Endothelial cell of hepatic sinusoid (primary cell): ENCODE measurements around the gene RIPOR3.
"Not testable (repeated sequence)": the region's sequence is repeated elsewhere in the genome, so short reads cannot be mapped to it uniquely, and the experiment has no call there.

ENCODE experiments used
- in situ Hi-C: cut with HindIII; loops from 2 replicates; pipeline ENCODE4 v1.10.0; 2017; ENCODE audit warnings: low sequenced_read_pairs

The RIPOR3 gene

DNA sequence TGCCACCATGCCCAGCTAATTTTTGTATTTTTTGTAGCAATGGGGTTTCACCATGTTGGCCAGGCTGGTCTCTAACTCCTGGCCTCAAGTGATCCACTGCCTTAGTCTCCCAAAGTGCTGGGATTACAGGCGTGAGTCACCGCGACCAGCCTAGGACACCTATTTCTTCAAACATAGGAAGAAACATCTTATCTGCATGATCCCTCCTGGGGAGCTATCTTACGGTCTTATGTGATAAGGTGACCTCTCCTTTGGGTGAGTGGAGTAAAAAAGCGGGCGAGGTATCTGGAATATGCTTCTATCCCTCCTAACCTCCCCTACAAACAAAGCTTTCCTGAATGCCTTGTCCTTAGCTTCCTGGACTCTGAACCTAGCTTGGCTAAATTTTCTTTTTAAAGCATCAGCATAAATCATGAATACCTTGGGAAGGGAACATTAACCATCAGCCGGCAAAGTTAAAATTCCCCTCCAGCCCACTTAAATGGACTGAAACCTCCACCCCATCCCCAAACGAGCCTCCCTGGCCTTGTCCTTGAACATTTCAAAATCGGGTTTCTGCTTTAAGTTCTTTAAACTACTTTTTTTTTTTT, 24.5 kb downstream of the RIPOR3 start:
- in situ Hi-C loops, result loop anchor here (5.0 kb wide), 2 partner anchors 45 to 50 kb away; no protein-coding TSS in a partner anchor

DNA sequence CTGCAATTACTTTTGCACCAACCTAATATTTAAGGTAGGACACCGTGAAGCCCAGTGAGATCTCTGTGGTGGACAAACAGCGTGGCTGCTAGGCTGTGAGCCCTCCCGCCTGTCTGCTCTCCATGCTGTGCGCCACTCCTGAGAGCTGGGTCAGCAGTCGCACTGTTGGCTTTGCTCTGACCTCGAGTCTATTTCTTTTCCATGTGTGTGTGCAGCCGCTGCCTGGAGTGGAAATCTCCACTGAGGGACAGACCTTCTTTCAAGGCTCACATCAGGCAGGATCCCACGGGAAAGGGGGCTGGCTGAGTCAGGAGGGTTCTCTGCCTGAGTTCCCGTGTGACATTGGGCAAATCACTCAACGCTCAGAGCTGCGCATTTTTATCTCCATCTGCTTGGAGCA, 27.1 kb downstream of the RIPOR3 start:
- in situ Hi-C loops, result no loop called here

DNA sequence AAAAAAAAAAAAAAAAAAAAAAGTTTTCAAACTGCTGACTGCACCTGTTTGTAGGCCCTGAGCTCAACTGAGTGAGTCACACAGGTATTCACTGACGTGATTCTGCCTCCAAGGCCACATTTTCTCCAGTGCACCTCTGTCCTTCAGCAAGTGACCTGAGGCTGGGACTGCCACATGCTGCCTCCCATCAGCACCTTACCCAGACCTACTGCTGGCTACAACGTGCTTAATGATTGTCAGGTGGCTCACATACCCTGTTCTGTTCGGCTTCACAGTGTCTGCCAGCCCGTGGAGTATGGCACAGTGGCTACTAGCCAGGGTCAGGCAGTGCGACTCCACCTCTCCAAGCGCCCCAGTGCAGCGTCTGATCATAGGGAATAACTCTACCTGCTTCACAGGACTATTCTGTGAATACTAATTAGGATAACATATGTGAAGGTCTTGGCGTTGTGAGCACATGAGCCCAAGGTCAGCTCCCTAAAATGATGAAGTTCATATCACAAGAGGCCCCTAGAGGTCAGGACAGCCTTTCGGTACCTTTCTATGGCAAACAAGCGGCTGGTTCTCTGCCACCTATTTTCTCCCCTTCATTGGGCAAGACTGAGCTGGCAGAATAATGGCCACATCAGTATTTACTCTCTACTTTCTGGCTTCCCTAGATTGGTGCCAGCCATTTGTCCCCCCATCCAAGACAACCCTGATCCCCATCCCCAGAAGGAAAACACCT, 28.1 kb downstream of the RIPOR3 start:
- in situ Hi-C loops, result no loop called here

DNA sequence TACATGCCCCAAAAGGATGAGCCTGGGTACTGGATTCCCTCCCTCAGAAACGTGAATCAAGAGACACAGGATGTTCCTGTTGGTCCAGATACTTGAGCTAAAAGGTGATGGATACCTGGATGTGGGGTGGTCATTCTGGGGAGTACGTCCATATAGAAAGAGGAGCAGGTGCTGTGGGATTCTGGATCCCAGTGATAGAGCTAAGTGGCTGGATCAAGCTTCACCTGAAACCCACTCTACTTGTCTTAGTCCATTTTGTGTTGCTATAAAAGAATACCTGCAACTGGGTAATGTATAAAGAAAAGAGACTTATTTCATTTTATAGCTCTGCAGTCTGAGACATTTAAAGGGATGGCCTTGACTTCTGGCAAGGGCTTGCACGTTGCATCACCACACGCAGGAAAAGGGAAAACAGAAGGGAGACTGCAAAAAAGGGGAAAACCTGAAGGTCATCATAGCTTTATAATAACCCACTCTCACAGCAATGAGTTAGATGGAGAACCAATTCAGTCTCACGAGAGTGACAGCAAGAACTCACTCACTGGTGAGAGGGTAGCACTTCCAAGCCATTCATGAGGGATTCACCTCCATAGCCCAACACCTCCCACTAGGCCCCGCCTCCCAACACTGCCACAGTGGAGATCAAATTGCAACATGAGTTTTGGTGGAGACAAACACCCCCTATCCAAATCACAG, 31.2 kb downstream of the RIPOR3 start:
- in situ Hi-C loops, result no loop called here

DNA sequence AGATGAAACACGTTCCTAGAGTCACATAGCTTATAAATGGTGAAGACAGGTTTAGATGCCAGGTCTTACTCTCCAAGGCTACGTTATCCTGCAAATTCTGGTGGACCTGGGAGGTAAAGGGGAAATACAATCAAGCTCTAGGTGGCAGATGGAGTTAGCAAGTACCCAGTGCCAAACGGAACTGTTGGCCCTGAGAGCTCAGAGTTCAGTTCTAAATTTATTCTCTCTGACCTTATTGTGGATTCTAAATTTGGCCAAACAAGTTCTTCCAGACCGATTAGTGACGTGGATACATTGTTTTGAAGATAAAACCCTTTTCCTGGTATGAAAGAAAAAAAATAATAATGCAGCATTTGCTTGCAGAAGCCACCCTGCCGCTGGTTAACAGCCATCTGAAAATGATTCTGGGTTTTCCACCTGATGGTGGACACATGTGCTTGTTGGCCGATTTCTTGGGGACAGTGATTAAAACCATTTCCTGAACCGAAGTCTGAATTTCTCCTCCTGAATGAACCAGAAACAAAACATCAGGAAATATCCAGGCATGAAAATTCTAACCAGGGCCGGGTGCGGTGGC, 32.5 kb downstream of the RIPOR3 start:
- in situ Hi-C loops, result no loop called here

DNA sequence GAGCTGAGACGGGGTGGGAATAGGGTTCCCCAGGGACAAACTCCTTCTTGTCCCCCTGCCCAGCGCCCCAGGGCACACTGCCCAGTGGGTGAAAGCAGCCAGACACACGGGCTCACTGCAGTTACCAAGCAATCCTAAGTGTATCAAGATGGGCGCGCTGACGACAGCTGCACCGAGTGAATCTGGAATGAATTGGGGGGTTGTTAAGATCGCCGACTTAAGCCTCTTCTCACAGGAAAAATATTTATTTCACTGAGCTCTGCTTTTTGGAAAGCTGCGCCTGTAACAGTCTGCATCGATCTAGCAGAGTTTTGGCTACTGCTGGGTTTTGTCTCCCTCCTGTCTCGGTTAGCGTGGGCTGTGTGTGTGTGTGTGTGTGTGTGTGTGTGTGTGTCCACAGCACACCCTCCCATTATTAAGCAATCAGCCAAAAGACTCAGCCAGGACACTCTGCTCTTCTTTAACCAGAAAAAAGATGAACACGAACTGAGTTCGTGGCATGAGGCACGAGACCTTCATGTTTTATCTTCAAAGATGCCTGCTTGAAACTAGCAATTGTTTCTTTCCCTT, 35.9 kb downstream of the RIPOR3 start:
- in situ Hi-C loops, result no loop called here

DNA sequence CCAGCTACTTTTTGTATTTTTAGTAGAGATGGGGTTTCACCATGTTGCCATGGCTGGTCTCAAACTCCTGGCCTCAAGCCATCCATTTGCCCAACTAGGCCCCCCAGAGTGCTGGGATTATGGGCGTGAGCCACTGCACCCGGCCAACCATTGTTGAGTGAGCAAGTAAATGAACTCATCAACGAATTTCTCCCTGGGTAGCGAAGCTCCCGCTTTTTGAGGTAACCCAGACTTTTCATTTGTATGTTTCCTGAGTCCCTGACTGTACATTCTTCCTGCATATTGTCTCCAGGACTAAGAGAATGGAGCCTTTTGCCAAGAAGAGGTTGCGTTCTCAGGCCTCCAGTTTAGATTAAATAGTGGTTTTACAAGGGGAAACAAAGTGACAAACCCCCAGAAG, 36.4 kb downstream of the RIPOR3 start:
- in situ Hi-C loops, result no loop called here

DNA sequence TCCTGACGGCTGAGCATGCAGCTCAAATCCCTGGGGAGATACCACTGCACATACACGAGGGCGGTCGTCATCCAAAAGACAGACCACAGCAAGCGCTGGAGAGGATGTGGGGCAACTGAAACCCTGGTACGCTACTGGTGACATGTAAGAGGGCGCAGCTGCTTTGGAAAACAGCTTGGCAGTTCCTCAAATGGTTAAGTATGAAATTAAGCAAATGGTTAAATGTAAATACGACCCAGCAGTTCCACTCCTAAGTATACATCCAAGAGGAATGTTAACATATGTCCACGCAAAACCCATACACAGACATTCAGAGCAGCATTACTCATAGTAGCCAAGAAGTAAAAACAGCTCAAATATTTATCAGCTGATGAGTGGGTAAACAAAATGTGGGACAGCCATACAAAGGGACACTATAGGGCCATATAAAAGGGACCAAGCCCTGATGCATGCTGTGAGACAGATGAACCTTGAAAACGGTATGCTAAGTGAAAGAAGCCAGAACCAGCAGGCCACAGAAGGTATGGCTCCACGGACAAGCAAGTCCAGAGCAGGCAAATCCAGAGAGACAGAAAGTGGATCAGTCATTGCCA, 38.5 kb downstream of the RIPOR3 start:
- in situ Hi-C loops, result no loop called here

DNA sequence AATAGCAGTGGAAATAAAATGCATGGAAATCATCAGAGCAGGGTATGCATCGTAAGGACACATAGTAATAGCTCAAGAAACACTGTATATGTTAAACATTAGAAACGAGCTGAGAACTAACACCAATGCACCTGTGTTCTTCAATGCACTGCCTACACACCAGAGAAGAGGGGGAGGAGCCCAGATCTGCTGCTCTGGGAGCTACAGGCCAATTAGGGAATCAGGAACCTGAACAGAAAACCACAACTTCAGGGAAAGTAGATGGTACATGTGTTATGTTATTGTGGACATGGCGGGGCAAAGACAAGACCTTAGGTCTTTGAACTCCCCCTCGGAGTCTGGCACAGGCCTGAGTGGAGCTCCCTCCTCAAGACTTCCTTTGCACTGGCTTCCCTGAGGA, 39.7 kb downstream of the RIPOR3 start:
- in situ Hi-C loops, result no loop called here

DNA sequence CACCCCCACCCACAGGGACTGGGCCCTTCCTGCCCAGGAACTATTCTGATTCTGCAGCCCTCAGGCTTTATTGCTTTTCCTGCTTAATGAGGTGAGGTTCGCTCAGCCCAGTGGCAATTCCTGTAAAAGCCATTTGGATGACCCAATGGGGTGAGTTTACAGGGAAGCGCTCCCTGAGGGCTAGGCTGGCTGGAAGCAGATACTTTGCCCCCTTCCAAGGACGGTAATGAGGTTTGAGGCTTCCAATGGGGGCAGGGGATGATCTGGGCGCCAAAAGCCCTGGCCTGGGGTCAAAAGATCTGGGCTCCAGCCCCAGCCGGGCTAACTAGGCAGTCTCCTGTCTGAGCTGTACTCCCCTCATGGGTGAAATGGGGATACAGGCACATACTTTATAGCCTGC, 41.8 kb downstream of the RIPOR3 start:
- in situ Hi-C loops, result loop anchor here (10.0 kb wide), 1 partner anchor 45 kb away; the partner anchor contains the start of gene RIPOR3

DNA sequence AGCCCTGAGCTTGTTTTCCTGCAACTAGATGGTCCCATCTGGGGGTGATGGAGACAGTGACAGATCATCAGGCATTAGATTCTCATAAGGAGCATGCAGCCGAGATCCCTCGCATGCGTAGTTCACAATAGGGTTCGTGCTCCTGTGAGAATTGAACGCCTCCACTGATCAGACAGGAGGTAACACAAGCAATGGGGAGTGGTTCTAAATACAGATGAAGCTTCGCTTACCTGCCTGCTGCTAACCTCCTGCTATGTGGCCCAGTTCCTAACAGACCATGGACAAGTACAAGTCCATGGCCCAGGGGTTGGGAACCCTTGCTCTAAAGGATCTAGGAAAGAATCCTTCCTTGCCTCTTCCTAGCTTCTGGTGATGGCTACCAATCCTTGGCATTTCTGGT, 42.7 kb downstream of the RIPOR3 start:
- in situ Hi-C loops, result loop anchor here (10.0 kb wide), 1 partner anchor 46 kb away; the partner anchor contains the start of gene RIPOR3

DNA sequence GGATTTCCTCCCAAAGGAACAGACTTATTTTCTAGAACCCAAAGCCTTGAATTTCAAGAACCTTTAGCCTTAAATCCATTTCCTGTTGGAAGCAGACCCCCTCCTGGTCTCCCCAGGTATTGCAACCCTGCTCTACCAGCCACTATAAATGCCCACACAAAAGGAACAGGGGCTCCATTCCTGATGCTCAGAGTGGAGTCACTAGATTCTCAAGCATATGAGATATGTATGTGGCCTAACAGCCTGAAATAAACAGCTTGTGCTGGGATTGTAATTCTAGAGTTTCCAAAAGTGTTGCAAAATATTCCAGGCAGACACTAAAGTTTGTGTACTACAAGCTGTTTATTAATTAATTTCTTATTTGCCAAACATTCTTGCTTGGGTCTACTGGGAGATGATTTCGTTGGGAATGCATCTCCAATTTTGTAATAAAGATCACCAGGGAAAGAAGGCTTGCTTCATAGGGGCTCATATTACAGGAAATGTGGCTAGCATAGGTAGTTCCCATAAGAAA, 44.8 kb downstream of the RIPOR3 start:
- in situ Hi-C loops, result loop anchor here (10.0 kb wide), 1 partner anchor 48 kb away; the partner anchor contains the start of gene RIPOR3

DNA sequence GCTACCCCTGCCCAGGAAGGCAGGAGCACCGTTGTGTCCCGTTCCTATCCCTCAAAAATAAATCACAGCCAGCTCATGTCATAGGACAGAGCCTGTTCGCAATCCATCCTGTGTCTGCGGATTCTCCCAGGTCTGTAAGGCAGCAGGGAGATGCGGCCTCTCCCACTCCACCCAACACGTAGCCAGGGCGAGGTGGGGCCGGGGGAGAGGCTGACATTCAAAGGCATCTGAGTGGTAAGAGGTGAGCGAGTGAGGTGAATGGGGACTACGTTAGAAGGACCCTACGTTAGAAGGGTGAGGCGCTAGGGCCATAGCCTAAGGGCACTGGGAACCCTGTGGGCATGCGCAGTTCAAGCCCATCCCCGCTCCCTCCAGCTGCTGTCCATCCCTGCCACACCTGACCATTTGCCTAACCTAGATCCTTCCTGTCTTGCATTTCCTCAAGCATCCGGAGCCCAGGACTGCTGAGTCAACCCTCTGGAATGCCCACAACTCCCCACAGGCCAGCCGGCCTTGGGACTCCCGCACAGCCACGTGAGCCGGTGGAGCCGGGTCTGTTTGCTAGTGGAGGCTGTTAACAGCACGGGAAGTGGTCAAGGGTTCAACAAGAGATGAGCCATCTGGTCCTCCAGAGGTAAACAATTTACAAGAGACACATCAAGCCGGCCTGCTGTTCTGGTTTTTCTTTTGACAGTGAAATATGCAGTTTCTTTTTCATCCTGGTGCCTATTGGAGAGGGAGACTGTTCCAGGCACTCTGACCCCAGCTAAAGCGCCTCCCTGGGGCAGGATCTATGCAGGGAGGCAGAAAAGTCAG, 45.9 kb downstream of the RIPOR3 start:
- in situ Hi-C loops, result loop anchor here (10.0 kb wide), 1 partner anchor 49 kb away; the partner anchor contains the start of gene RIPOR3

DNA sequence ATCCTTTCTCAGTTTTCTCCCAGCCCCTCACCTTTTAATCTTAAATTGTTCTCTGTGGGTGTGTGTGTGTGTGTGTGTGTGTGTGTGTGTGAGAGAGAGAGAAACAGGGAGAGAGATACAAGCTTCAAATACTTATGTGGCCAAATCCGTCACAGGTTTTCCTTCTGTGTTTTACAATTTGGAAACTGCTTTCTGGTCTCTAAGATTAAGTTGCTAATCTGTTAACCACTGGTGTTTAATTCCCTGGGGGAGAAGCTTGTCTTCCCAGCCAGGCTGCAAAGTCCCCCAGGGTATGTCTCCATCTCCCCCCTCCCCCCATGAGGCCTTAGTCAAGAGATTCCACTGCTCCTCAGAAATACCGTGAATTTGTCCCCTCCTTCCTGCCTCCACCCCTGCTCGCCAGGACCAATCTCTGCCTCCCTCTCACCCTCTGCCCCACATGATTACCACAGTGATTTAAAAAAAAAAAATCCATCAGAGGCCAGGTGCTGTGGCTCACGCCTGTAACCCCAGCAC, 49.0 kb downstream of the RIPOR3 start:
- in situ Hi-C loops, result loop anchor here (10.0 kb wide), 1 partner anchor 52 kb away; the partner anchor contains the start of gene RIPOR3

DNA sequence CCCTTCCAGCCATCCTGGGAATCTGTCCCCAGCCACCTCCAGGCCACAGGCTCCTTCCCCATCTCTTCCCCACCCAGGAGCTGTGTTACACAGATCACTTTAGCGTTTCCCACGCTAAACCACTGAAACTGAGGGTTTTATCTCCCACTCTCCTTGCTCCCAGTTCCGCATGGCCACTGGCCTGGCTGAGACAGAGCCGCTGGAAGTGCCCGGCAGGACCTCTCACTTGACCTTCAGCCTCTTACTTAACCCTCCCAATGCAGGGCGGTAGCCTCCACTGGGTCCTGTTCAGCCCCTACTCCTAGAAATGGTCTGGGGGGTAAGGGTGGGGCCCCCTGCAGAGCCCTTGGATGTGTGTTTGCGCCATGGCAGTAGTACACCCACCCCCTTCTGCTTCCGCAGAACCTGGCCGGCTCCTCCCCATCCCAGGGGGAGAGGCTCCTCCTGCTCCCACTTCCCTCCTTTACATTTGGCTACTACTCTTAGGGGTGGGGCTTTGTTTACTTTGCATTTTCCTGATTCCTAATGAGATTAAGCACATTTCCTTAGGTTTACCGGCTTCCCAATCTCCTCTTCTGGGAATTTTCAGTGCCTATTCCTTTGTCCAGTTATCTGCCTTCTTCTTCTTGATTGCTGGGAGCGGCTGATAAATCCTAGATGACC, 49.6 kb downstream of the RIPOR3 start:
- in situ Hi-C loops, result loop anchor here (10.0 kb wide), 1 partner anchor 53 kb away; the partner anchor contains the start of gene RIPOR3

DNA sequence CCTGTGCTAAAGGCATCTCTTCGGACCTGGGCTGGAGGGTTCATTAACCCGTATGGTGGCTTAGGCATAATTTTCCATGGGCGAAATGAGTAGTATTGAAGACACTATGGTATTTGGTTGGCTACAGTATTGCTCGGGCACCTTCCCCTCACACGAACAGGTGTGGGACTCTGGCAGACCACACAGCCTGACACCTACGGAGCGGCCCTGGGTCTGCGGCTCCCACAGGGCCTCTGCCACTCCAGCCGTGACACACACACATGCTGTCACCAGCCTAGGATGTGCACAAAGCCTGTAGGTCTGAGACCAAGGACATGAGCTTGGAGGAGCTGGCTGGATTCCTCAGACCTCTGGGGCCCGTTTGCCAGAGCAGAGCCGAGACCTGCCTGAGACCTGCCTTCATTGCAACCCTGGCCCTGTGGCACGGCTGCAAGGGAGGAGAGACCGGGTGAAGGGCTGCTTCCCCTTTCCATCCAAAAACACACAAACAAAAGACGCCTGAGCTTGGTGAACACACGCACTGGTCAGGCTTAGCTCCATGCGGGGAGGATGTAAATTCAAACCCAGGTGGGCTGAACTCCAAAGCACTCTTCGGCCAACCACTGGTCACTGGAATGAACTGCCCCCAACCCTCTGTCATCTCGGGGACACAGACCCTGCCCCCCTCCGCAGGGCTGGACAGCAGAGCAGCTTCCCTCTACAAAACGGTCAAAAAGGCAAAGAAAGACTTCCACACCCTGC, 51.2 kb downstream of the RIPOR3 start:
- in situ Hi-C loops, result loop anchor here (10.0 kb wide), 1 partner anchor 55 kb away; the partner anchor contains the start of gene RIPOR3

DNA sequence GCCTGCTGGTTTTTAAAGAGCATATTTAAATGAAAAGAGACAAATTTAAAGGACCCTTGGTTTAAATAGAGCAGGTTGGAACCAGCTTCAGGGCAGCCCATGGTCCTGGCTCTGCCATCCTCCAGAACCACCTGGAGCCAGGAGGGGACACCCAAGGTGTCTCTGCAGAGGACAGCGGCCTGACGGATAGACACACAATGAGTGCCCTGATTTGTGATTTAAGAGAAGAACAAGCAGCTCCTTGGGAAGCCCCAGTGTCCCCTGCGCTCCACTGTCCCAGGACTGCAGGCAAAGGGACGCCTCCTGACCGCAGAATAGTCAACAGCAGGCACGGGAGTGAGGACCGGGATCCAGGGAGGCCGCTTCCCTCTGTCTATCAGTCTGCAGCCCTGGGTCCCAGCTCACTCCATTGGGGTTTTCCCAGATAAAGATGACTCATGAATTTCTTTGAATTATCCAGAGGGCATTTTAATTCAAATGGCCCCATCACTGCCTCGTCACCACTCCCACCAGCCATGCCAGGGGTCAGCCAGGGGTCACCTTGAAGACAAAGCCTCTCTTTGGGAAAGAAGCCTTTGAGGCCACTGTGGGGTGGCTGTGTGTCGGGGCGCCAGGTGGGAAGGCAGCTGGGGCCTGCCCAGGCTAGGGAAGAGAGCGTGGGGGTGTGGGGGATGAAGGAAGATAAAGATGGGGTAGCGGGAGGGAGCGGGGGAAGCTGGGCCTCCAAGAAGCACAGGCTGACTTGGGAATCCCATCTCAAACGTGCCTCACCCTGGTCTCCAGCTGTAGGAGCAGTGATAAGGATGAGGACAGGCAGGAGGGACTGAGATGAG, 53.1 kb downstream of the RIPOR3 start:
- in situ Hi-C loops, result not testable (repeated sequence)
